Mesendoderm (in vitro differentiated cells): ENCODE data around the gene BTBD7.

Experiments used
- DNase-seq: peaks from one replicate; pipeline ENCODE4 v3.0.0; 2013
- H2AK5ac ChIP-seq: 2 replicates; pipeline ENCODE4 v1.6.1; 2013; ENCODE audit warnings: low read length, inconsistent platforms
- H2BK120ac ChIP-seq: 2 replicates; pipeline ENCODE4 v1.6.1; 2013; ENCODE audit warnings: low read depth, mild to moderate bottlenecking, low read length, moderate library complexity, mixed read lengths
- H2BK15ac ChIP-seq: replicated peaks from 2 replicates; pipeline ENCODE4 v1.6.1; 2013; ENCODE audit warnings: low read depth, mild to moderate bottlenecking, moderate library complexity
- H2BK5ac ChIP-seq: 2 replicates; pipeline ENCODE4 v1.6.1; 2013; ENCODE audit warnings: low read length, inconsistent platforms
- H3K18ac ChIP-seq: 2 replicates; pipeline ENCODE4 v1.6.1; 2013; ENCODE audit warnings: mild to moderate bottlenecking, low read length, mixed read lengths
- H3K23ac ChIP-seq: one replicate; pipeline ENCODE4 v1.6.1; 2013; ENCODE audit warnings: low read length
- H3K27ac ChIP-seq: 2 replicates; pipeline ENCODE4 v1.5.1; 2013; ENCODE audit warnings: low read depth, mild to moderate bottlenecking, inconsistent platforms, low read length, moderate library complexity
- H3K27me3 ChIP-seq: 2 replicates; pipeline ENCODE4 v1.6.1; 2013; ENCODE audit warnings: low read length, control low read depth, mild to moderate bottlenecking, inconsistent platforms; ENCODE audit not compliant: insufficient read depth, poor library complexity
- H3K36me3 ChIP-seq: 2 replicates; pipeline ENCODE4 v1.6.1; 2013; ENCODE audit warnings: low read length, inconsistent platforms; ENCODE audit not compliant: control insufficient read depth, insufficient read depth
- H3K4ac ChIP-seq: one replicate; pipeline ENCODE4 v1.6.1; 2013; ENCODE audit warnings: low read depth, mild to moderate bottlenecking, low read length, moderate library complexity
- H3K4me1 ChIP-seq: 2 replicates; pipeline ENCODE4 v1.6.1; 2013; ENCODE audit warnings: low read depth, low read length, inconsistent platforms; ENCODE audit not compliant: control insufficient read depth
- H3K4me2 ChIP-seq: 2 replicates; pipeline ENCODE4 v1.6.1; 2013; ENCODE audit warnings: low read length
- H3K4me3 ChIP-seq: 2 replicates; pipeline ENCODE4 v1.5.1; 2013; ENCODE audit warnings: mild to moderate bottlenecking, low read length
- H3K56ac ChIP-seq: one replicate; pipeline ENCODE4 v1.6.1; 2013; ENCODE audit warnings: low read length
- H3K79me1 ChIP-seq: 2 replicates; pipeline ENCODE4 v1.6.1; 2013; ENCODE audit warnings: low read length, inconsistent platforms
- H3K79me2 ChIP-seq: 2 replicates; pipeline ENCODE4 v1.6.1; 2013; ENCODE audit warnings: mild to moderate bottlenecking, low read length; ENCODE audit not compliant: control insufficient read depth, insufficient read depth
- H3K9ac ChIP-seq: 2 replicates; pipeline ENCODE4 v1.6.1; 2013; ENCODE audit warnings: low read length, inconsistent platforms
- H4K5ac ChIP-seq: one replicate; pipeline ENCODE4 v1.6.1; 2013; ENCODE audit warnings: low read length
- H4K8ac ChIP-seq: one replicate; pipeline ENCODE4 v1.6.1; 2013; ENCODE audit warnings: low read depth, mild to moderate bottlenecking, control low read depth, low read length, moderate library complexity
- WGBS: extraction: QIAGEN DNeasy Blood & Tissue Kit; methylation state at CpG from one replicate; pipeline ENCODE4 v1.1.7; 2013; ENCODE audit warnings: low lambda C conversion rate, missing lambda C conversion rate; ENCODE audit not compliant: insufficient coverage; ENCODE audit errors: extremely low coverage; 5-methylcytosine and 5-hydroxymethylcytosine counted together

BTBD7 gene

DNA sequence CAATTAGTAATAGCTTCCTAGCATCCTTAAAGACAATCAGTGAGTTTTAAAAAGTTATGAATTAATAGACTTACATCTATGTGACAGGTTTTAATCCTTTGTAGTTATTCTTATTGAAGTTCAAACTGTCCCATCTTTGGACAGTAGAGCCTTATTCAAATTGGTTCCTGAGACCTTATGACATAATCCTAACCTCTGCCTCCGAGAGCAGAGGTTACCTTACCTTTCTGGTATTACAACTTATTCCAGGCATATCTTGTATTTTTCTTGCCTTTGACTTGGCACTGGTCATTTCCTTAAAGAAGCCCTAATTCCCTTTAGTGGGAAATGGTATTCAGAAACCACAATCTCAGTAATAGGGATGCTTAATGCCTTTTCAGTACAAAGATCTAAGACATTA lies 21.8 kb downstream of the BTBD7 start:
- DNase-seq: no peak
- no peak overlapping the region for H2BK120ac ChIP-seq
- no peak overlapping the region for H2BK15ac ChIP-seq
- H3K36me3 ChIP-seq: no peaks in the 10 kb centered on the region
- H3K4me2 ChIP-seq: no peak overlapping the region
- H3K23ac ChIP-seq: no peak overlapping the region
- H4K5ac ChIP-seq: no peak overlapping the region
- H3K4me1 ChIP-seq: no peaks in the 10 kb centered on the region
- no peak overlapping the region for H3K4me3 ChIP-seq
- H3K4ac ChIP-seq: no peak overlapping the region
- peaks cover 10% of the 10 kb centered on the region for H3K79me1 ChIP-seq
- WGBS: no CpG with 5 or more reads among the region's 1 CpG
- H3K18ac ChIP-seq: no peak overlapping the region
- H3K27me3 ChIP-seq: no peaks in the 10 kb centered on the region
- no peak overlapping the region for H4K8ac ChIP-seq
- no peak overlapping the region for H3K9ac ChIP-seq
- no peak overlapping the region for H2BK5ac ChIP-seq
- no peak overlapping the region for H3K56ac ChIP-seq
- no peak overlapping the region for H3K27ac ChIP-seq
- peaks cover 17% of the 10 kb centered on the region for H3K79me2 ChIP-seq
- H2AK5ac ChIP-seq: no peak overlapping the region

DNA sequence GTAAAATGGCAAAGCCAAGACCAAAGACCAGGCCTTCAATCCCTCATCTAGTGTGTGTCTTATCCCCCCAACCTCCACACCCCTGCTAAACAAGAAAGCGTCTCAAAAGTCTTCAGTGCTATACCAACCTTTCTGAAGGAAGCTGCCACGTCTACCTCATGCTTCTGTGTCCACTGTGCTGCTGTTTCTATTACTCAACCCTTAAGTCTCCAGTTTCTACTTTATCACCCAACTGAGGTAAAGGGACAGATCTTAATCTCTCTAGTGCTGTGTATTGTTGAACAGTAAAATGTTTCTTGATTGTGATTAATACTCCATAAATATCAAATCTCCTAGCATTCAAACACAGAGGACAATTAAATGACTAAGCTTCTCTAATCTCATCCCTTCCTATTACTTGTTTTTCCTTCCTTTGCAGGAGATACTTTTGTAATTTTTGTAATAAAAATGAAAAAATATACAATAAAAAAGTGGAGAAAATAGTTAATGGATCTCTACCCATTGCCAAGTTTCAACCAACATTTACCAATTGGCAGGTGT lies 23.3 kb downstream of the BTBD7 start:
- no peak overlapping the region for H2BK15ac ChIP-seq
- no peak overlapping the region for H4K5ac ChIP-seq

DNA sequence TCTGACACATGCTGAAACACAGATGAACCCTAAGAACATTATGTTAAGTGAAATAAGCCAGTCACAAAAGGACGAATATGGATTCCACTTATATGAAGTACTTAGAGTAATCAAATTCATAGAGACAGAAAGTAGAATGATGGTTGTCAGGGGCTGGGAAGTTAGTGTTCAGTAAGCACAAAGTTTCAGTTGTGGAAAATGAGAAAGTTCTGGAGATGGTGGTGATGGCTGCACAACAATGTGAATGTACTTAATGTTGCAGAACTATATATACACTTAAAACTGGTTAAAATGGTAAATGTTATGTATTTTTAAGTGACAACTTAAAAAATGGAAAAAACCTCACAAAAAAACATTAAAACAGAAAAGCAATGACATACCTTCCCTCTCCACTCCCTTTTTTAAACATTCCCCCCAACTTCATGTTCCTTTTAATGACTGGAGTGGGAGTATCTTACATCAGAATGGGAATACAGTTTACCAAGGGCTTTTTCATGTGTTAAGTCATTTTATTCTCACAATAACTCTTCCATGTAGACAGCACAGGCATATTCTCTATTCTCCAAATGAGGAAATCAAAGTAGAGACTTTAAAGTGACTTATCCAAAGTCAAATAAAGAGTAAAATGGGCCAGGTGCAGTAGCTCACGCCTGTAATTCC lies 24.0 kb downstream of the BTBD7 start:
- H3K27ac ChIP-seq: no peak overlapping the region
- no peaks in the 10 kb centered on the region for H3K36me3 ChIP-seq
- H4K8ac ChIP-seq: no peak overlapping the region
- peaks cover 26% of the 10 kb centered on the region for H3K79me2 ChIP-seq
- H3K79me1 ChIP-seq: peaks cover 11% of the 10 kb centered on the region
- DNase-seq: no peak
- no peak overlapping the region for H3K4me2 ChIP-seq
- H2BK120ac ChIP-seq: no peak overlapping the region
- peaks cover 2% of the 10 kb centered on the region for H3K4me1 ChIP-seq
- H3K56ac ChIP-seq: no peak overlapping the region
- H3K18ac ChIP-seq: no peak overlapping the region
- no peak overlapping the region for H2BK15ac ChIP-seq
- no peak overlapping the region for H3K4me3 ChIP-seq
- H4K5ac ChIP-seq: no peak overlapping the region
- no peak overlapping the region for H3K4ac ChIP-seq
- no peaks in the 10 kb centered on the region for H3K27me3 ChIP-seq
- no CpG with 5 or more reads among the region's 2 CpGs for WGBS
- H2BK5ac ChIP-seq: no peak overlapping the region
- no peak overlapping the region for H2AK5ac ChIP-seq
- no peak overlapping the region for H3K23ac ChIP-seq
- no peak overlapping the region for H3K9ac ChIP-seq

More for the DNA sequence above, 23.3 kb downstream of the BTBD7 start:
- no peak overlapping the region for H2AK5ac ChIP-seq
- no peak overlapping the region for H4K8ac ChIP-seq
- no peaks in the 10 kb centered on the region for H3K4me1 ChIP-seq
- no peak overlapping the region for H2BK120ac ChIP-seq
- no peak overlapping the region for H3K9ac ChIP-seq
- DNase-seq: no peak
- H3K4me3 ChIP-seq: no peak overlapping the region
- H3K4me2 ChIP-seq: no peak overlapping the region
- no peak overlapping the region for H3K18ac ChIP-seq
- peaks cover 24% of the 10 kb centered on the region for H3K79me2 ChIP-seq
- peaks cover 11% of the 10 kb centered on the region for H3K79me1 ChIP-seq
- no peak overlapping the region for H3K23ac ChIP-seq
- no CpG with 5 or more reads among the region's 2 CpGs for WGBS
- H3K4ac ChIP-seq: no peak overlapping the region
- H3K27me3 ChIP-seq: no peaks in the 10 kb centered on the region
- no peak overlapping the region for H2BK5ac ChIP-seq
- H3K36me3 ChIP-seq: no peaks in the 10 kb centered on the region
- no peak overlapping the region for H3K27ac ChIP-seq
- H3K56ac ChIP-seq: no peak overlapping the region

DNA sequence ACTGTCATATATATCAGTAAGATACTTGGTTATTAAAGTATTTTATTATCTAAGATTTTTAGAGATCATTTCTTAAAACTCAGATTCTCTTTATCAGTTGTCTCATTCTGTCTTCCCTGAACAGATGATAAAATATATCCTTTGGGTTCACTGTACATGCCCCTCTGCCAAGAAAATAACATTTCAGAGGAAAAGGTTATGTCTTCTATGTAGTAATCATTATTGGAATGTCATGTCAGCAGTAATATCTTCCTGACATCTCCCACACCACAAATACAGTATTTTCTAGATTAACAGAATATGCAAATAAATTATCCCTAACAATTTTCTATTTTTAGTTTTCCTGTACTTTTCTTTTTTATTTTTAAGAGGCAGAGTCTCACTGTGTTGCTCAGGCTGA lies 26.0 kb downstream of the BTBD7 start:
- H3K79me2 ChIP-seq: peaks cover 31% of the 10 kb centered on the region
- no peak overlapping the region for H2BK5ac ChIP-seq
- H3K18ac ChIP-seq: no peak overlapping the region
- H3K4me3 ChIP-seq: no peak overlapping the region
- no peaks in the 10 kb centered on the region for H3K27me3 ChIP-seq
- H3K9ac ChIP-seq: no peak overlapping the region
- no peak overlapping the region for H2AK5ac ChIP-seq
- H4K5ac ChIP-seq: no peak overlapping the region
- no peak overlapping the region for H3K27ac ChIP-seq
- peaks cover 16% of the 10 kb centered on the region for H3K79me1 ChIP-seq
- peaks cover 9% of the 10 kb centered on the region for H3K4me1 ChIP-seq
- no peak overlapping the region for H3K4me2 ChIP-seq
- no peak overlapping the region for H3K23ac ChIP-seq
- H4K8ac ChIP-seq: no peak overlapping the region
- H3K56ac ChIP-seq: no peak overlapping the region
- H2BK15ac ChIP-seq: no peak overlapping the region
- H2BK120ac ChIP-seq: no peak overlapping the region
- H3K36me3 ChIP-seq: no peaks in the 10 kb centered on the region
- no peak for DNase-seq
- H3K4ac ChIP-seq: no peak overlapping the region

GRCh38 chr14:93305725-93306418 lies 27.0 kb downstream of the BTBD7 start:
- Histone ChIP-seq H3K79me2 (peaks cover 33% of the 10 kb centered on the region), H3K27ac (no peak overlapping the region), H2BK15ac (no peak overlapping the region), H3K79me1 (peaks cover 14% of the 10 kb centered on the region), H3K23ac (no peak overlapping the region), H3K4me1 (peaks cover 10% of the 10 kb centered on the region), H3K9ac (no peak overlapping the region), H4K5ac (no peak overlapping the region), H2AK5ac (no peak overlapping the region), H3K18ac (no peak overlapping the region), H4K8ac (no peak overlapping the region), H3K27me3 (no peaks in the 10 kb centered on the region), H2BK5ac (no peak overlapping the region), H3K36me3 (no peaks in the 10 kb centered on the region), H3K4me3 (no peak overlapping the region), H3K4ac (no peak overlapping the region), H3K56ac (no peak overlapping the region), H3K4me2 (no peak overlapping the region), H2BK120ac (no peak overlapping the region)
- WGBS: no CpG with 5 or more reads among the region's 6 CpGs
- DNase-seq: no peak
